Measurements from ENCODE around the gene PRDM16.

- TF ChIP-seq CTCF (conservative IDR thresholded peaks at IDR 0.05; ENCODE audit: low read length) (no peak), EZH2phosphoT487 (IDR thresholded peaks at IDR 0.05; ENCODE audit: borderline replicate concordance) (no peak)
Measured at GRCh38 chr1:3073186-3073488, 4.1 kb downstream of the PRDM16 start.
